HG02884 (cell line): ENCODE measurements around the gene LMO7.
A peak's percentile ranks its signal among the peaks of the same experiment; 100 is the strongest.

Source experiments
- ATAC-seq: cut with Tn5 transposase; IDR thresholded peaks from one replicate; pipeline ENCODE4 v1.9.1; 2021; ENCODE audit warnings: mild to moderate bottlenecking, moderate library complexity; ENCODE audit not compliant: unreplicated experiment

The LMO7 gene

GRCh38 chr13:75635828-75636435, at the start of gene LMO7:
Gene LMO7 (plus strand): TSS chr13:75636330. CDS start chr13:75636658, 328 bp downstream.
- peak; percentile 54 for ATAC-seq

- no peak for ATAC-seq
These were observed 48.5 kb upstream of the LMO7 start for GRCh38 chr13:75587679-75588078.

- no peak for ATAC-seq
These were observed 39.4 kb upstream of the LMO7 start for GRCh38 chr13:75596657-75597182.

- no peak for ATAC-seq
These were observed 35.8 kb upstream of the LMO7 start for GRCh38 chr13:75600371-75600770.

- ATAC-seq = no peak
These were observed 33.1 kb upstream of the LMO7 start for GRCh38 chr13:75603038-75603437.

GRCh38 chr13:75607447-75607846, 28.7 kb upstream of the LMO7 start:
- no peak for ATAC-seq

GRCh38 chr13:75610466-75610865, 25.7 kb upstream of the LMO7 start:
- no peak for ATAC-seq

GRCh38 chr13:75612354-75612753, 23.8 kb upstream of the LMO7 start:
- ATAC-seq = no peak

- no peak for ATAC-seq
These were observed 18.9 kb upstream of the LMO7 start for GRCh38 chr13:75617230-75617629.

- no peak for ATAC-seq
These were observed 17.8 kb upstream of the LMO7 start for GRCh38 chr13:75618308-75618707.

- no peak for ATAC-seq
These were observed 16.1 kb upstream of the LMO7 start for GRCh38 chr13:75620020-75620419.

- no peak for ATAC-seq
These were observed 15.0 kb upstream of the LMO7 start for GRCh38 chr13:75621147-75621546.

- ATAC-seq = no peak
These were observed 7.3 kb upstream of the LMO7 start for GRCh38 chr13:75628801-75629200.

- ATAC-seq = no peak
These were observed 2.8 kb upstream of the LMO7 start for GRCh38 chr13:75633285-75633684.

- ATAC-seq = no peak
These were observed 866 bp upstream of the LMO7 start for GRCh38 chr13:75635101-75635827.

- ATAC-seq = peak; percentile 38
These were observed 478 bp downstream of the LMO7 start for GRCh38 chr13:75636436-75637180.

- ATAC-seq = no peak
These were observed 1.1 kb downstream of the LMO7 start for GRCh38 chr13:75637181-75637750.

- no peak for ATAC-seq
These were observed 3.3 kb downstream of the LMO7 start for GRCh38 chr13:75639454-75639853.

GRCh38 chr13:75641026-75641425, 4.9 kb downstream of the LMO7 start:
- ATAC-seq = no peak

GRCh38 chr13:75643182-75643581, 7.1 kb downstream of the LMO7 start:
- no peak for ATAC-seq

- no peak for ATAC-seq
These were observed 7.6 kb downstream of the LMO7 start for GRCh38 chr13:75643693-75644092.
